NK-92 (cell line): ENCODE results near the gene C1QTNF6.
"Not testable (repeated sequence)": the region's sequence is repeated elsewhere in the genome, so short reads cannot be mapped to it uniquely, and the experiment has no call there.

Experiments
- DNase-seq: peaks from one replicate; lab custom pipeline; 2025; ENCODE audit not compliant: unreplicated experiment; lab: John Stamatoyannopoulos, UW

Gene C1QTNF6

GRCh38 chr22:37208401-37209139 is 20.5 kb upstream of the C1QTNF6 start:
- no peak for DNase-seq

- no peak for DNase-seq
Measured at GRCh38 chr22:37207981-37208380, 19.9 kb upstream of the C1QTNF6 start.

GRCh38 chr22:37206841-37207821 is 19.1 kb upstream of the C1QTNF6 start:
- no peak for DNase-seq

- DNase-seq, result no peak
Measured at GRCh38 chr22:37206118-37206840, 18.2 kb upstream of the C1QTNF6 start.

- DNase-seq, result no peak
Measured at GRCh38 chr22:37205046-37205445, 17.0 kb upstream of the C1QTNF6 start.

GRCh38 chr22:37204045-37204655 is 16.1 kb upstream of the C1QTNF6 start:
- no peak for DNase-seq

GRCh38 chr22:37203354-37204044 is 15.5 kb upstream of the C1QTNF6 start:
- no peak for DNase-seq

GRCh38 chr22:37202716-37203115 is 14.7 kb upstream of the C1QTNF6 start:
- no peak for DNase-seq

- no peak for DNase-seq
Measured at GRCh38 chr22:37202001-37202555, 14.0 kb upstream of the C1QTNF6 start.

- not testable (repeated sequence) for DNase-seq
Measured at GRCh38 chr22:37201443-37201820, 13.4 kb upstream of the C1QTNF6 start.

- no peak for DNase-seq
Measured at GRCh38 chr22:37199760-37200108, 11.7 kb upstream of the C1QTNF6 start.

GRCh38 chr22:37199103-37199759 is 11.2 kb upstream of the C1QTNF6 start:
- DNase-seq, result peak; percentile 92

- no peak for DNase-seq
Measured at GRCh38 chr22:37198258-37199102, 10.4 kb upstream of the C1QTNF6 start.

GRCh38 chr22:37197451-37198257 is 9.6 kb upstream of the C1QTNF6 start:
- DNase-seq, result no peak

GRCh38 chr22:37196539-37197450 is 8.7 kb upstream of the C1QTNF6 start:
- DNase-seq, result no peak

GRCh38 chr22:37195921-37196320 is 7.9 kb upstream of the C1QTNF6 start:
- no peak for DNase-seq

GRCh38 chr22:37194750-37195149 is 6.7 kb upstream of the C1QTNF6 start:
- no peak for DNase-seq
